HepG2 (cell line): ENCODE data around the gene MPIG6B. TPM values are rescaled to one million over a fixed set of nuclear protein-coding genes. Genes with fewer than 3 reads are reported as not detected.
A peak's percentile ranks its signal among the peaks of the same experiment; 100 is the strongest.

ENCODE experiments used
- ATF5 ChIP-seq: sonication (generic); formaldehyde crosslinking; IDR thresholded peaks from 2 replicates; pipeline ENCODE4 v1.4.0; 2020; ENCODE audit warnings: mild to moderate bottlenecking, low read depth, missing genetic modification reagents
- FOXK1 ChIP-seq: sonication (generic); formaldehyde crosslinking; IDR thresholded peaks from 2 replicates; pipeline ENCODE4 v1.4.0; 2020; ENCODE audit warnings: low read depth, missing genetic modification reagents, borderline replicate concordance
- FOXP1 ChIP-seq, 2 experiments: fragments of 450-650 bp in 1 of 2; IDR thresholded peaks; 2 replicates each; pipeline ENCODE4 v1.6.1; 2017 to 2018; ENCODE audit warnings: antibody characterized with exemption in 1 of 2
- HMG20B ChIP-seq: conservative IDR thresholded peaks from 2 replicates; pipeline ENCODE4 v1.6.1; 2016; ENCODE audit warnings: missing genetic modification reagents, missing compliant biosample characterization
- KDM2A ChIP-seq: sonication (generic); formaldehyde crosslinking; IDR thresholded peaks from 2 replicates; pipeline ENCODE4 v1.4.0; 2020; ENCODE audit warnings: low read depth, missing genetic modification reagents, borderline replicate concordance
- NFKB2 ChIP-seq: sonication (generic); formaldehyde crosslinking; IDR thresholded peaks from 2 replicates; pipeline ENCODE4 v1.4.0; 2020; ENCODE audit warnings: missing genetic modification reagents, borderline replicate concordance
- RBAK ChIP-seq: sonication (generic); formaldehyde crosslinking; IDR thresholded peaks from 2 replicates; pipeline ENCODE4 v1.5.1; 2020; ENCODE audit warnings: mild to moderate bottlenecking, missing genetic modification reagents
- SALL1 ChIP-seq: sonication (generic); formaldehyde crosslinking; IDR thresholded peaks from 2 replicates; pipeline ENCODE4 v1.8.0; 2022; ENCODE audit warnings: mild to moderate bottlenecking, missing genetic modification reagents
- SIX1 ChIP-seq: sonication (generic); formaldehyde crosslinking; IDR thresholded peaks from 2 replicates; pipeline ENCODE4 v1.4.0; 2020; ENCODE audit warnings: missing genetic modification reagents, borderline replicate concordance
- THAP7 ChIP-seq: sonication (generic); formaldehyde crosslinking; IDR thresholded peaks from 2 replicates; pipeline ENCODE4 v1.8.1; 2023; ENCODE audit warnings: mild to moderate bottlenecking, missing genetic modification reagents
- TOE1 ChIP-seq: sonication (generic); formaldehyde crosslinking; IDR thresholded peaks from 2 replicates; pipeline ENCODE4 v1.4.0; 2020; ENCODE audit warnings: mild to moderate bottlenecking, missing genetic modification reagents
- TSC22D2 ChIP-seq: sonication (generic); formaldehyde crosslinking; IDR thresholded peaks from 2 replicates; pipeline ENCODE4 v1.5.1; 2020; ENCODE audit warnings: missing genetic modification reagents, mild to moderate bottlenecking, borderline replicate concordance
- ZBTB3 ChIP-seq: sonication (generic); formaldehyde crosslinking; IDR thresholded peaks from 2 replicates; pipeline ENCODE4 v1.4.0; 2020; ENCODE audit warnings: low read depth, mild to moderate bottlenecking, moderate library complexity, missing genetic modification reagents, borderline replicate concordance
- ZBTB49 ChIP-seq: sonication (generic); formaldehyde crosslinking; IDR thresholded peaks from 2 replicates; pipeline ENCODE4 v1.4.0; 2020; ENCODE audit warnings: missing genetic modification reagents, borderline replicate concordance
- ZNF10 ChIP-seq: sonication (generic); formaldehyde crosslinking; IDR thresholded peaks from 2 replicates; pipeline ENCODE4 v1.4.0; 2020; ENCODE audit warnings: mild to moderate bottlenecking, low read depth, missing genetic modification reagents, borderline replicate concordance
- ZNF18 ChIP-seq: sonication (generic); formaldehyde crosslinking; IDR thresholded peaks from 2 replicates; pipeline ENCODE4 v1.8.0; 2022; ENCODE audit warnings: mild to moderate bottlenecking, missing genetic modification reagents; ENCODE audit not compliant: insufficient replicate concordance
- ZNF296 ChIP-seq: sonication (generic); formaldehyde crosslinking; conservative IDR thresholded peaks from 2 replicates; pipeline ENCODE4 v1.5.0; 2020; ENCODE audit warnings: mild to moderate bottlenecking, missing genetic modification reagents
- ZNF670 ChIP-seq: sonication (generic); formaldehyde crosslinking; IDR thresholded peaks from 2 replicates; pipeline ENCODE4 v1.8.0; 2022; ENCODE audit warnings: mild to moderate bottlenecking, missing genetic modification reagents, borderline replicate concordance
- ZNF710 ChIP-seq: sonication (generic); formaldehyde crosslinking; IDR thresholded peaks from 2 replicates; pipeline ENCODE4 v1.5.0; 2020; ENCODE audit warnings: mild to moderate bottlenecking, missing genetic modification reagents, borderline replicate concordance
- ZNF883 ChIP-seq: sonication (generic); formaldehyde crosslinking; IDR thresholded peaks from 2 replicates; pipeline ENCODE4 v1.5.1; 2020; ENCODE audit warnings: mild to moderate bottlenecking, missing genetic modification reagents; ENCODE audit errors: not compliant biosample characterization
- polyA plus RNA-seq, 8 experiments: library from polyadenylated mRNA; depleted of rRNA in 3 of 8; stranded (reverse) in 7 of 8; unstranded in 1 of 8; fragments of >200 nt; fragmentation: Illumina TruSeq in 4 of 8; extraction: Trizol in 4 of 8; gene quantifications; 2 replicates each; pipeline versions ENCODE4 v1.2.1 to v1.2.3, GENCODE V29; 2011 to 2016; ENCODE audit warnings: low read depth in 4 of 8, missing spikeins in 1 of 8, mixed read lengths in 1 of 8; ENCODE audit not compliant: insufficient read depth in 1 of 8
- total RNA-seq, 5 experiments: library from RNA; depleted of rRNA; stranded (reverse); fragments of >200 nt; fragmentation: Illumina TruSeq; extraction: Trizol; gene quantifications; 2 replicates each; pipeline ENCODE4 v1.2.3, GENCODE V29; 2016; ENCODE audit warnings: low read depth in 1 of 5

MPIG6B gene
- total and polyA plus RNA-seq, 2 of the 13 experiments (the other 11 are each of a cell fraction or from before 2014, with no cell fraction given): not detected

GRCh38 chr6:31702819-31703716 lies 20.1 kb upstream of the MPIG6B start, which contains the start of gene ABHD16A (continued):
- TF ChIP-seq FOXP1 (IDR thresholded peaks at IDR 0.05) (no peak), FOXP1 (CRISPR knock-in tag; IDR thresholded peaks at IDR 0.05) (peak; percentile 74), TSC22D2 (CRISPR knock-in tag) (peak; percentile 43; the same call in 1 of the 2 replicates), ZBTB3 (no peak), FOXK1 (CRISPR knock-in tag) (peak; percentile 90), KDM2A (CRISPR knock-in tag) (peak; percentile 89), ZNF670 (peak; percentile 94), ZNF296 (CRISPR knock-in tag) (no peak; the same call in 1 of the 2 replicates), ZBTB49 (CRISPR knock-in tag) (peak; percentile 14; the same call in 1 of the 2 replicates), SALL1 (CRISPR knock-in tag) (peak; percentile 81), THAP7 (no peak), ZNF10 (CRISPR knock-in tag) (no peak), HMG20B (CRISPR knock-in tag) (no peak), NFKB2 (peak; percentile 60; the same call in 1 of the 2 replicates), RBAK (no peak), ZNF883 (no peak), TOE1 (CRISPR knock-in tag) (peak; percentile 76; the same call in 1 of the 2 replicates), ZNF18 (CRISPR knock-in tag) (peak; percentile 66), SIX1 (CRISPR knock-in tag) (no peak; the same call in 1 of the 2 replicates), ATF5 (CRISPR knock-in tag) (no peak), ZNF710 (peak; percentile 86; the same call in 1 of the 2 replicates)
